Endothelial cell of umbilical vein (primary cell): Measurements from ENCODE around the gene PSMB3. TPM values are rescaled to one million over a fixed set of nuclear protein-coding genes. Genes with fewer than 3 reads are reported as not detected.

Source experiments
- BruUV-seq: library from RNA; stranded (reverse); fragments of 400-500 nt; replicated peaks from 2 replicates; lab custom pipeline; 2021; lab: Mats Ljungman, UMichigan
- CTCF ChIA-PET: fragments of 300-600, 350-600 bp; sonication (Branson Sonifier 250); formaldehyde crosslinking; loops from one replicate; lab custom pipeline; 2021; ENCODE audit warnings: antibody characterized with exemption, inconsistent platforms; lab: Charles Lee
- POLR2A ChIA-PET: fragments of 300-600, 350-600 bp; sonication (Branson Sonifier 250); formaldehyde crosslinking; loops from one replicate; lab custom pipeline; 2021; ENCODE audit warnings: antibody characterized with exemption, inconsistent platforms; lab: Charles Lee
- DNase-seq: peaks from one replicate; pipeline ENCODE4 v3.0.0-alpha.2; 2011; ENCODE audit warnings: low read depth, low spot score
- FAIRE-seq: peaks from 2 replicates; lab custom pipeline; 2011; peaks lifted over from hg19 to GRCh38; lab: Jason Lieb, UNC
- H2AFZ ChIP-seq: 2 replicates; pipeline ENCODE4 v1.6.0; 2012; ENCODE audit warnings: low read depth, low read length, control low read depth, inconsistent platforms
- H3K27ac ChIP-seq: 2 replicates; pipeline ENCODE4 v1.5.1; 2011; ENCODE audit warnings: low read depth, mild to moderate bottlenecking, control low read depth, low read length, moderate library complexity; ENCODE audit not compliant: insufficient read depth
- H3K27me3 ChIP-seq, 2 experiments: 2 replicates each; pipeline versions ENCODE4 v1.6.0 to v1.6.1; 2011; ENCODE audit warnings: low read length in 2 of 2, mixed read lengths in 1 of 2; ENCODE audit not compliant: control insufficient read depth in 2 of 2, insufficient read depth in 2 of 2
- H3K36me3 ChIP-seq, 2 experiments: 2 replicates in 1 of 2; 3 replicates in 1 of 2; pipeline ENCODE4 v1.5.1; 2011; ENCODE audit warnings: low read length in 2 of 2, mild to moderate bottlenecking in 1 of 2, moderate library complexity in 1 of 2; ENCODE audit not compliant: control insufficient read depth in 2 of 2, insufficient read depth in 2 of 2; ENCODE audit errors: extremely low read depth in 1 of 2
- H3K4me1 ChIP-seq: 3 replicates; pipeline ENCODE4 v1.5.1; 2011; ENCODE audit warnings: mild to moderate bottlenecking, low read length; ENCODE audit not compliant: control insufficient read depth, insufficient read depth; ENCODE audit errors: extremely low read depth
- H3K4me2 ChIP-seq: 2 replicates; pipeline ENCODE4 v1.6.1; 2011; ENCODE audit warnings: low read length, control low read depth, mixed read lengths; ENCODE audit not compliant: insufficient read depth
- H3K4me3 ChIP-seq, 3 experiments: fragments of 200-600 bp in 1 of 3; sonication (generic), shearing (Covaris generic) in 1 of 3; replicated peaks in 1 of 3; 2 replicates each; pipeline ENCODE4 v1.5.1; 2011 to 2016; ENCODE audit warnings: control low read depth in 3 of 3, low read length in 3 of 3, mild to moderate bottlenecking in 2 of 3, inconsistent platforms in 1 of 3, low read depth in 1 of 3, moderate library complexity in 1 of 3; ENCODE audit not compliant: insufficient read depth in 1 of 3
- H3K79me2 ChIP-seq: 2 replicates; pipeline ENCODE4 v1.6.0; 2012; ENCODE audit warnings: low read length, inconsistent platforms; ENCODE audit not compliant: control insufficient read depth, insufficient read depth
- H3K9ac ChIP-seq: replicated peaks from 2 replicates; pipeline ENCODE3; 2011; ENCODE audit warnings: low read length, control low read depth; ENCODE audit not compliant: insufficient read depth; ENCODE audit errors: extremely low read depth
- H3K9me1 ChIP-seq: replicated peaks from 3 replicates; pipeline ENCODE4 v1.6.0; 2011; ENCODE audit warnings: mild to moderate bottlenecking, low read length; ENCODE audit not compliant: control insufficient read depth, insufficient read depth; ENCODE audit errors: extremely low read depth
- H3K9me3 ChIP-seq: replicated peaks from 2 replicates; pipeline ENCODE4 v1.5.1; 2012; ENCODE audit warnings: low read length, inconsistent platforms; ENCODE audit not compliant: control insufficient read depth, insufficient read depth
- H4K20me1 ChIP-seq: replicated peaks from 2 replicates; pipeline ENCODE3; 2011; ENCODE audit warnings: mild to moderate bottlenecking, low read length; ENCODE audit not compliant: control insufficient read depth, insufficient read depth; ENCODE audit errors: extremely low read depth
- EZH2 ChIP-seq: IDR thresholded peaks from 2 replicates; pipeline ENCODE4 v1.6.1; 2012; ENCODE audit warnings: borderline replicate concordance, low read depth, mild to moderate bottlenecking, moderate library complexity, low read length, inconsistent platforms; ENCODE audit not compliant: severe bottlenecking
- FOS ChIP-seq: IDR thresholded peaks from 2 replicates; pipeline ENCODE4 v1.6.1; 2011; ENCODE audit warnings: mild to moderate bottlenecking, low read length, moderate library complexity, borderline replicate concordance; ENCODE audit not compliant: insufficient read depth
- GATA2 ChIP-seq: IDR thresholded peaks from 2 replicates; pipeline ENCODE4 v1.7.0; 2011; ENCODE audit warnings: low read depth, mild to moderate bottlenecking, moderate library complexity, mixed read lengths, low read length; ENCODE audit not compliant: insufficient read length, insufficient read depth
- JUN ChIP-seq: IDR thresholded peaks from 2 replicates; pipeline ENCODE4 v1.6.1; 2011; ENCODE audit warnings: borderline replicate concordance, low read depth; ENCODE audit not compliant: insufficient read length, insufficient read depth
- MYC ChIP-seq: IDR thresholded peaks from one replicate; pipeline ENCODE4 v1.6.1; 2011; ENCODE audit warnings: mild to moderate bottlenecking, low read depth, low read length
- POLR2A ChIP-seq: IDR thresholded peaks from 2 replicates; pipeline ENCODE4 v1.6.1; 2012; ENCODE audit warnings: low read depth, mild to moderate bottlenecking, control low read depth, low read length
- POLR2AphosphoS5 ChIP-seq: IDR thresholded peaks from 2 replicates; pipeline ENCODE4 v1.6.1; 2012; ENCODE audit warnings: low read depth, mild to moderate bottlenecking, control low read depth, low read length, moderate library complexity; ENCODE audit not compliant: insufficient read depth
- dilution Hi-C: fragments of 300-500 bp; cut with MboI; formaldehyde crosslinking; loops from one replicate; pipeline ENCODE4 v1.15.0; 2019; ENCODE audit warnings: low sequenced_read_pairs; ENCODE audit not compliant: extremely low pct_ligation_motif_present
- intact Hi-C: fragments of 100-400 bp; cut with micrococcal nuclease; formaldehyde crosslinking; loops from one replicate; pipeline ENCODE4 v1.10.0; 2022
- polyA plus RNA-seq, 4 experiments: library from polyadenylated mRNA; depleted of rRNA in 3 of 4; stranded (reverse) in 3 of 4; unstranded in 1 of 4; fragments of >200 nt; gene quantifications; 2 replicates each; pipeline versions ENCODE4 v1.2.1 to v1.2.3, GENCODE V29; 2011 to 2012; ENCODE audit warnings: missing spikeins in 1 of 4
- total RNA-seq: library from RNA; stranded (reverse); gene quantifications from 2 replicates; pipeline ENCODE4 v1.2.3, GENCODE V29; 2021
- TF ChIP-seq, protein P1 (sequence below): IDR thresholded peaks from 2 replicates; pipeline ENCODE4 v1.6.1; 2011; ENCODE audit not compliant: insufficient read depth, insufficient read length
- TF ChIP-seq, protein P2 (sequence below), 2 donors: IDR thresholded peaks; 1 replicate in 1 of 2; 2 replicates in 1 of 2; pipeline ENCODE4 v1.5.1; 2011; ENCODE audit warnings: low read length in 2 of 2, mild to moderate bottlenecking in 2 of 2, moderate library complexity in 2 of 2, control low read depth in 1 of 2, inconsistent platforms in 1 of 2, low read depth in 1 of 2; ENCODE audit not compliant: insufficient read depth in 1 of 2; ENCODE audit errors: extremely low read depth in 1 of 2

Gene PSMB3
- total and polyA plus RNA-seq, 2 donors (not counting 3 experiments of a cell fraction or from before 2014, with no cell fraction given), result 213 to 685 TPM

DNA sequence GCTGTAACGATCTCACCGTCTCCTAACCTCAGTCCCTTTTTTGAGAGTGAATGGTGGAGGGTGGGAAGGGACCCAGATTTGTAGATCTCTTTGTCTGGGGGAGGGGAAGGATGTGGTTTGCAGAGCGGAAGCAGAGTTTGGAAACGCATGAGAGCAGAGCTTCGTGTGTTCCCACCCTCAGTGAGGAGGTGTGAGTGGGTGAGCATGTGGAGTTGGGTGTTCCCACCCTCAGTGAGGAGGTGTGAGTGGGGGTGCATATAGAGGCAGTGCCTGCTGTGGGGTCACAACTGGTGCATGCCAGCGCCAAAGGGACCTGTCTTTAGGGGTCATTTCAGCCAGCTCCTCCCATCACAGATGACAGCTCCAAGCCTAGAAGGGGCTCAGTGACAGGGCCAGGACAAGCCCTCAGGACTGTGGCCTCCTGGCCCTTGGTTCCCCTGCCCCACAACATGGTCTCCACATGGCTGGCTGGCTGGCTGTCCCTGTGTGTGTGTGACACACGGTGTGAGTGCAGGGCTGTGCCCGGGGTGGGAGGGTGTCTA lies 24.2 kb upstream of the PSMB3 start:
- Histone ChIP-seq H3K27me3 (no peaks in the 10 kb centered on the region), H3K4me2 (no peak overlapping the region), H3K4me1 (peaks cover 30% of the 10 kb centered on the region), H2AFZ (no peak overlapping the region), H3K79me2 (peaks cover 3% of the 10 kb centered on the region), H3K36me3 (peaks cover 0 to 4% of the 10 kb centered on the region in 2 experiments), H3K4me3 (no peak overlapping the region), H3K9ac (no peak overlapping the region), H3K9me1 (no peaks in the 10 kb centered on the region), H3K9me3 (no peaks in the 10 kb centered on the region), H3K27ac (no peak overlapping the region), H4K20me1 (no peaks in the 10 kb centered on the region)
- dilution Hi-C loops (no loop called here), intact Hi-C loops (no loop called here)
- FAIRE-seq (no peak), DNase-seq (no peak)
- no peak for TF ChIP-seq FOS
- no peak for TF ChIP-seq POLR2A
- TF ChIP-seq JUN, result no peak
- no peak for TF ChIP-seq EZH2
- no peak for TF ChIP-seq GATA2
- TF ChIP-seq, protein P1, sequence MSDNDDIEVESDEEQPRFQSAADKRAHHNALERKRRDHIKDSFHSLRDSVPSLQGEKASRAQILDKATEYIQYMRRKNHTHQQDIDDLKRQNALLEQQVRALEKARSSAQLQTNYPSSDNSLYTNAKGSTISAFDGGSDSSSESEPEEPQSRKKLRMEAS, result no peak
- TF ChIP-seq POLR2AphosphoS5, result no peak
- no peak for TF ChIP-seq MYC
- TF ChIP-seq, protein P2, sequence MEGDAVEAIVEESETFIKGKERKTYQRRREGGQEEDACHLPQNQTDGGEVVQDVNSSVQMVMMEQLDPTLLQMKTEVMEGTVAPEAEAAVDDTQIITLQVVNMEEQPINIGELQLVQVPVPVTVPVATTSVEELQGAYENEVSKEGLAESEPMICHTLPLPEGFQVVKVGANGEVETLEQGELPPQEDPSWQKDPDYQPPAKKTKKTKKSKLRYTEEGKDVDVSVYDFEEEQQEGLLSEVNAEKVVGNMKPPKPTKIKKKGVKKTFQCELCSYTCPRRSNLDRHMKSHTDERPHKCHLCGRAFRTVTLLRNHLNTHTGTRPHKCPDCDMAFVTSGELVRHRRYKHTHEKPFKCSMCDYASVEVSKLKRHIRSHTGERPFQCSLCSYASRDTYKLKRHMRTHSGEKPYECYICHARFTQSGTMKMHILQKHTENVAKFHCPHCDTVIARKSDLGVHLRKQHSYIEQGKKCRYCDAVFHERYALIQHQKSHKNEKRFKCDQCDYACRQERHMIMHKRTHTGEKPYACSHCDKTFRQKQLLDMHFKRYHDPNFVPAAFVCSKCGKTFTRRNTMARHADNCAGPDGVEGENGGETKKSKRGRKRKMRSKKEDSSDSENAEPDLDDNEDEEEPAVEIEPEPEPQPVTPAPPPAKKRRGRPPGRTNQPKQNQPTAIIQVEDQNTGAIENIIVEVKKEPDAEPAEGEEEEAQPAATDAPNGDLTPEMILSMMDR (IDR thresholded peaks at IDR 0.05; ENCODE audit: extremely low read depth in 1 of 2, insufficient read depth in 1 of 2, low read depth in 1 of 2, low read length in 2 of 2), result no peak
- ChIA-PET POLR2A (no interaction called here), CTCF (interaction anchor here (0.7 to 3.0 kb wide), 6 partner anchors 18 to 255 kb away, joined by 3 to 9 read pairs (median 4); no protein-coding TSS in a partner anchor)
- no TSS peak for BruUV-seq
